Heart left ventricle (tissue), 16 donors: ENCODE results near the gene DAB1. TPM values are rescaled to one million over a fixed set of nuclear protein-coding genes. Genes with fewer than 3 reads are reported as not detected.
A peak's percentile ranks its signal among the peaks of the same experiment; 100 is the strongest.

Source experiments
- ATAC-seq, 4 donors: fragments of 200-7000 bp; cut with Tn5 transposase; one replicate each; pipeline ENCODE4 v1.9.1; 2020 to 2022; ENCODE audit warnings: moderate library complexity in 4 of 4, mild to moderate bottlenecking in 3 of 4, moderate number of reproducible peaks in 1 of 4
- DNase-seq, 5 donors: peaks; one replicate each; pipeline ENCODE4 v3.0.0-alpha.2; 2020
- H3K27ac ChIP-seq, 12 donors: fragments of 200-600 bp; sonication (generic) in 4 of 12; one replicate each; pipeline versions ENCODE4 v1.5.0 to v1.8.0; 2016 to 2022; ENCODE audit warnings: mild to moderate bottlenecking in 2 of 12
- H3K27me3 ChIP-seq, 9 donors: fragments of 200-600 bp; sonication (generic) in 2 of 9; one replicate each; pipeline versions ENCODE4 v1.5.1 to v1.8.0; 2016 to 2022; ENCODE audit warnings: mild to moderate bottlenecking in 3 of 9
- H3K36me3 ChIP-seq, 9 donors: fragments of 200-600 bp; sonication (generic) in 2 of 9; one replicate each; pipeline versions ENCODE4 v1.5.0 to v1.8.0; 2018 to 2022; ENCODE audit warnings: mild to moderate bottlenecking in 2 of 9
- H3K4me1 ChIP-seq, 12 donors: fragments of 200-600 bp; sonication (generic) in 4 of 12; one replicate each; pipeline versions ENCODE4 v1.5.0 to v1.8.0; 2016 to 2022; ENCODE audit warnings: mild to moderate bottlenecking in 3 of 12
- H3K4me3 ChIP-seq, 12 donors: fragments of 200-600 bp; sonication (generic) in 4 of 12; one replicate each; pipeline versions ENCODE4 v1.5.0 to v1.8.0; 2017 to 2022; ENCODE audit warnings: mild to moderate bottlenecking in 9 of 12, moderate library complexity in 4 of 12
- H3K9me3 ChIP-seq, 12 donors: fragments of 200-600 bp; sonication (generic) in 4 of 12; one replicate each; pipeline versions ENCODE4 v1.5.0 to v1.8.0; 2016 to 2022; ENCODE audit warnings: mild to moderate bottlenecking in 1 of 12
- POLR2A ChIP-seq, 2 donors: fragments of 450-650 bp; IDR thresholded peaks; one replicate each; pipeline ENCODE4 v1.6.1; 2017; ENCODE audit warnings: antibody characterized with exemption in 2 of 2, mild to moderate bottlenecking in 2 of 2, moderate library complexity in 2 of 2
- WGBS, 4 donors: extraction: QIAGEN DNeasy Blood & Tissue Kit in 2 of 4; methylation state at CpG; one replicate each; pipeline versions ENCODE4 v1.1.5 to v1.1.7; 2013 to 2018; 5-methylcytosine and 5-hydroxymethylcytosine counted together
- intact Hi-C, 10 donors: fragments of 100-400 bp; cut with DNase I; formaldehyde crosslinking; loops; one replicate each; pipeline versions ENCODE4 v1.11.1 to v1.14.2; 2022
- polyA plus RNA-seq, 2 donors: library from polyadenylated mRNA; stranded (reverse); fragments of 200-250 nt; gene quantifications; one replicate each; pipeline ENCODE4 v1.2.3, GENCODE V29; 2013
- total RNA-seq, 9 donors: library from RNA; depleted of rRNA in 2 of 9; stranded (reverse); fragments of >200 nt in 2 of 9; fragmentation: NEBNext Ultra II Directional in 3 of 9; extraction: Animal tissue kit (Norgen Biotek cat#: 25700) in 3 of 9; gene quantifications; one replicate each; pipeline versions ENCODE4 v1.1.0 to v1.2.4, GENCODE V29; 2016 to 2023
- TF ChIP-seq, protein P1 (sequence below), 12 donors: fragments of 200-600 bp; sonication (generic) in 4 of 12; IDR thresholded peaks; one replicate each; pipeline versions ENCODE4 v1.5.0 to v1.8.0; 2018 to 2022; ENCODE audit warnings: antibody characterized with exemption in 12 of 12, mild to moderate bottlenecking in 5 of 12
- donor health status: ischemic (EF 13 %, LVEDD 7.1; RV severe dilation, severe dysfunction).
- donor health status: healthy with polysubstance abuse.
- donor health status: DM: no; HTN: yes; CAD: no.
- donor health status: DM: no; HTN: no; CAD: no.
- donor health status: ischemic (EF 25% LVEDD 6.9; RV normal size, moderate dysfunction).
- donor health status: ischemic (EF 25% LVEDD 5.7; RV mildly dilated, moderate dysfunction).
- donor health status: healthy.
- donor health status: DM: yes; HTN: yes; CAD: no.
- donor health status: ischemic (EF 35%, LVEDD 5.7; RV mildly dilated, moderate dysfunction).
- donor health status: nonischemic (EF 11% LVEDD 7.7; RV severe dilation, severe dysfunction).
- donor health status: DM: yes; HTN: yes; CAD: no.
- donor health status: PGD.
- donor health status: ischemic (EF 29% LVEDD 5.4; RV normal size, mild dysfunction).
- donor health status: nonischemic (EF 23%, LVEDD 6.1; RV moderate dilation, normal function).

The DAB1 gene
- total and polyA plus RNA-seq, 11 donors = 0.26 to 28.8 (median 5.2) TPM

DNA sequence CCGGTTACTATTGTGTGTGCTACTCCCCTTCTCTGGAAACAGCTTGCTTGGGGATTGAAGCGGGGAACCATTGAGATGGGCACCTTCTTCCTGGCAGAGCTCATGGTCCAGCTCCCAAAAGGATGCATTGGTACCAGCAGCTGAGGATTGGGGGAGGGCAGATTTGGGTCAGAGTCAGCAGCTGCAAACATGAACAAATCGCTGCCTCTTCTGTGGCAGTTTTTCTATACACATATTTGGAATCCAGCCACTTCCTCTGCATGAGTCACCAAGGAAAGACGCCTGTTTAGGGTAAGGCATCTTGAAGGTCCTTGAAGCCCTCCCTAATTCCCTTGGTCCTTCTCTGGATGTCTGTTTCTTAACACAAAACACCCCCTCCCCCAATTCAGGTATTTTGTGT, 104.7 kb downstream of the DAB1 start:
- H3K9me3 ChIP-seq = no peaks in the 10 kb centered on the region
- no peak for DNase-seq
- peaks cover 0 to 7% (median 0%) of the 10 kb centered on the region in 12 donors for H3K4me1 ChIP-seq
- intact Hi-C loops = no loop called here
- H3K27me3 ChIP-seq = no peaks in the 10 kb centered on the region
- no peak overlapping the region for H3K4me3 ChIP-seq
- no peak for TF ChIP-seq POLR2A (IDR thresholded peaks at IDR 0.05)
- TF ChIP-seq, protein P1, sequence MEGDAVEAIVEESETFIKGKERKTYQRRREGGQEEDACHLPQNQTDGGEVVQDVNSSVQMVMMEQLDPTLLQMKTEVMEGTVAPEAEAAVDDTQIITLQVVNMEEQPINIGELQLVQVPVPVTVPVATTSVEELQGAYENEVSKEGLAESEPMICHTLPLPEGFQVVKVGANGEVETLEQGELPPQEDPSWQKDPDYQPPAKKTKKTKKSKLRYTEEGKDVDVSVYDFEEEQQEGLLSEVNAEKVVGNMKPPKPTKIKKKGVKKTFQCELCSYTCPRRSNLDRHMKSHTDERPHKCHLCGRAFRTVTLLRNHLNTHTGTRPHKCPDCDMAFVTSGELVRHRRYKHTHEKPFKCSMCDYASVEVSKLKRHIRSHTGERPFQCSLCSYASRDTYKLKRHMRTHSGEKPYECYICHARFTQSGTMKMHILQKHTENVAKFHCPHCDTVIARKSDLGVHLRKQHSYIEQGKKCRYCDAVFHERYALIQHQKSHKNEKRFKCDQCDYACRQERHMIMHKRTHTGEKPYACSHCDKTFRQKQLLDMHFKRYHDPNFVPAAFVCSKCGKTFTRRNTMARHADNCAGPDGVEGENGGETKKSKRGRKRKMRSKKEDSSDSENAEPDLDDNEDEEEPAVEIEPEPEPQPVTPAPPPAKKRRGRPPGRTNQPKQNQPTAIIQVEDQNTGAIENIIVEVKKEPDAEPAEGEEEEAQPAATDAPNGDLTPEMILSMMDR (IDR thresholded peaks at IDR 0.05) = no peak
- H3K36me3 ChIP-seq = no peaks in the 10 kb centered on the region
- 37 to 57% (median 53%) methylated on average over 4 of the region's 4 CpGs for WGBS, 4 donors
- ATAC-seq = peak in 1 of 4 donors; percentile 26
- no peak overlapping the region for H3K27ac ChIP-seq

DNA sequence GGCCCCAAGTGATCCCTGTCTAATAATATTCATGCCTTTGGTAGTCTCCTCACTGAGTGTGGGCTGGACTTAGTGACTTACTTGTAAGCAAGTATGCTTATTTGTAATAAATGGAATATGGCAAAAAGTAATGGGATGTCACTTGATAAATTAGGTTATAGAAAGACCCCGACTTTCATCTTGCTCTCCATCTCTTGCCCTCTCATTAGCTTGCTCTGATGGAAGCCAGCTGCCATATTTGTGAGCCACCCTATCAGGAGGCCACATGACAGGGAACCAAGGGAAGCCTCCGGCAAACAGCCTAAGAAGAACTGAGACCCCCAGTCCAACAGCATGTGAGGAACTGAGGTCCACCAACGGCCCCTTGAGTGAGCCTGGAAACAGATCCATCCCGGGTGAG, 107.0 kb downstream of the DAB1 start:
- TF ChIP-seq POLR2A (IDR thresholded peaks at IDR 0.05) = no peak
- TF ChIP-seq, protein P1 (IDR thresholded peaks at IDR 0.05) = no peak
- ATAC-seq = no peak
- Histone ChIP-seq H3K27me3 (no peaks in the 10 kb centered on the region), H3K4me3 (no peak overlapping the region), H3K9me3 (no peaks in the 10 kb centered on the region), H3K4me1 (peaks cover 0 to 4% (median 0%) of the 10 kb centered on the region in 12 donors), H3K27ac (no peak overlapping the region), H3K36me3 (no peaks in the 10 kb centered on the region)
- intact Hi-C loops = no loop called here
- DNase-seq = no peak
- 89 to 95% (median 92%) methylated on average over 4 of the region's 4 CpGs for WGBS, 4 donors

DNA sequence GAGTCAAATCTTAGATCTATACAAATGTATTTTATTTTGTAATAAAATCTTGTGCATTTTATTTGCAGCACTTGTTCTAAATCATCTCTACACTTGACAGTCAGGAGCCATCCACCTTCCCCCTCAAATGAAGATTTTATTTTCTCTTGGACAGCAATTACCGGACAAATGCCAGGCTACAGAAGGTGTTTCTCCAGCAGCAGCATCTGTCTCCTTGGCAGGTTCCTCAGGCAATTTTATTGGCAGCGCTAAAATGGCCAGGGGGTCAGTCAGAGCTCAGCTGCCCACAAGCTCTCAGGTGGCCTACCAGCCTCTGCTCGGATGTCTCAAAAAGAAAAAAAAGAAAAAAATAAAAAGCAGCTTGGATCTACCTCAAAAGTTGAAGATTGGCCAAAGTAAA, 107.6 kb downstream of the DAB1 start:
- Histone ChIP-seq H3K36me3 (no peaks in the 10 kb centered on the region), H3K27me3 (no peaks in the 10 kb centered on the region), H3K4me3 (no peak overlapping the region), H3K27ac (no peak overlapping the region), H3K9me3 (no peaks in the 10 kb centered on the region), H3K4me1 (peaks cover 0 to 4% (median 0%) of the 10 kb centered on the region in 12 donors)
- no peak for ATAC-seq
- DNase-seq = no peak
- no peak for TF ChIP-seq POLR2A (IDR thresholded peaks at IDR 0.05)
- TF ChIP-seq, protein P1 (IDR thresholded peaks at IDR 0.05) = no peak
- WGBS, 4 donors = 95 to 98% (median 96%) methylated on average over 3 of the region's 3 CpGs
- intact Hi-C loops = no loop called here

DNA sequence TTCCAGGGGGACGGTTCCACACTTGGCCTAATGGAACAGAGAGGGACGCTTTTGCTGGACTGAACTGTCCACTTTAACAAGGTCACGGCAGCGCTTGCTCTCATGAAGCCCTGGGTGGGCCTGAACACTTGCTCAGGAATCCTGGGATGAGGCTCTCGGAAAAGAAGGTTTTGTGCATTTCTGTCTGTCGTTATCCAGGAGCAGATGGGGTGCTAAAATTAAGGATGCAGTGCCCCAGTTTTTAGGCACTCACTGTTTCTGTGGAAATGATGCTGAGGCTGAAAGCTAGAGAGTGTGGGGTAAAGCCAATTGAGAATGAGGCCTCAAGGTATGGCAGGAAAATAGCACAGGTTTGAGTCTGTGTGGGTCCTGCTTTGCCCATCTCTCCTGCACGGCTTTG, 111.0 kb downstream of the DAB1 start:
- TF ChIP-seq, protein P1 (IDR thresholded peaks at IDR 0.05) = no peak
- TF ChIP-seq POLR2A (IDR thresholded peaks at IDR 0.05) = no peak
- intact Hi-C loops = no loop called here
- no peak overlapping the region for H3K27ac ChIP-seq
- DNase-seq (no peak), ATAC-seq (no peak)
- WGBS, 4 donors = 85 to 96% (median 93%) methylated on average over 7 of the region's 7 CpGs
- H3K4me1 ChIP-seq = peaks cover 0 to 2% (median 0%) of the 10 kb centered on the region in 12 donors
- no peak overlapping the region for H3K4me3 ChIP-seq
- H3K9me3 ChIP-seq = no peaks in the 10 kb centered on the region
- no peaks in the 10 kb centered on the region for H3K27me3 ChIP-seq
- H3K36me3 ChIP-seq = no peaks in the 10 kb centered on the region
